Tibial nerve (tissue), 4 donors: ENCODE data around the gene PRPF40A. TPM values are rescaled to one million over a fixed set of nuclear protein-coding genes. Genes with fewer than 3 reads are reported as not detected.

Source experiments
- DNase-seq, 2 donors: peaks; one replicate each; pipeline ENCODE4 v3.0.0-alpha.2; 2019; ENCODE audit warnings: low spot score in 2 of 2
- H3K27ac ChIP-seq, 4 donors: fragments of 200-600 bp; sonication (generic) in 3 of 4; one replicate each; pipeline ENCODE4 v1.5.1; 2017 to 2019; ENCODE audit warnings: mild to moderate bottlenecking in 1 of 4
- H3K27me3 ChIP-seq, 2 donors: fragments of 200-600 bp; sonication (generic) in 1 of 2; one replicate each; pipeline versions ENCODE4 v1.5.1 to v1.6.0; 2017 to 2019
- H3K36me3 ChIP-seq, 3 donors: fragments of 200-600 bp; sonication (generic); one replicate each; pipeline ENCODE4 v1.5.1; 2018 to 2019
- H3K4me1 ChIP-seq, 4 donors: fragments of 200-600 bp; sonication (generic) in 3 of 4; one replicate each; pipeline ENCODE4 v1.5.1; 2017 to 2019
- H3K4me3 ChIP-seq, 4 donors: fragments of 200-600 bp; sonication (generic) in 3 of 4; one replicate each; pipeline ENCODE4 v1.5.1; 2017 to 2019; ENCODE audit warnings: mild to moderate bottlenecking in 1 of 4, moderate library complexity in 1 of 4
- H3K9me3 ChIP-seq, 4 donors: fragments of 200-600 bp; sonication (generic) in 3 of 4; one replicate each; pipeline ENCODE4 v1.5.1; 2017 to 2019
- CTCF ChIP-seq, 5 experiments: fragments of 200-600 bp in 3 of 5; fragments of 450-650 bp in 2 of 5; sonication (generic) in 3 of 5; IDR thresholded peaks; one replicate each; pipeline ENCODE4 v1.5.1; 2016 to 2019; ENCODE audit warnings: antibody characterized with exemption in 5 of 5, mild to moderate bottlenecking in 3 of 5, moderate library complexity in 2 of 5
- EP300 ChIP-seq, 2 donors: sonication (generic); formaldehyde crosslinking; IDR thresholded peaks; one replicate each; pipeline ENCODE4 v1.6.1; 2017; ENCODE audit warnings: antibody characterized with exemption in 2 of 2, mild to moderate bottlenecking in 1 of 2
- POLR2A ChIP-seq, 2 donors: fragments of 450-650 bp; IDR thresholded peaks; one replicate each; pipeline ENCODE4 v1.6.1; 2017; ENCODE audit warnings: antibody characterized with exemption in 2 of 2, mild to moderate bottlenecking in 2 of 2, moderate library complexity in 2 of 2
- WGBS, 2 donors: methylation state at CpG; one replicate each; pipeline ENCODE4 v1.1.5; 2018; 5-methylcytosine and 5-hydroxymethylcytosine counted together
- total RNA-seq, 4 donors: library from RNA; depleted of rRNA; stranded (reverse); fragments of >200 nt; gene quantifications; one replicate each; pipeline ENCODE4 v1.1.0, GENCODE V29; 2016

PRPF40A gene
- total RNA-seq, 4 donors from 2014 or later = 66.4 to 97.7 (median 77.6) TPM

- Histone ChIP-seq H3K27ac (peak overlapping the region in 2 of 4 donors; percentile 55 to 72), H3K27me3 (no peaks in the 10 kb centered on the region), H3K9me3 (no peaks in the 10 kb centered on the region), H3K36me3 (peaks cover 0 to 19% (median 0%) of the 10 kb centered on the region in 3 donors), H3K4me3 (peak overlapping the region in 2 of 4 donors; percentile 5 to 30), H3K4me1 (peaks cover 0 to 22% (median 0%) of the 10 kb centered on the region in 4 donors)
- DNase-seq = no peak
- TF ChIP-seq POLR2A (IDR thresholded peaks at IDR 0.05) = no peak
- no peak for TF ChIP-seq CTCF (IDR thresholded peaks at IDR 0.05)
- TF ChIP-seq EP300 (IDR thresholded peaks at IDR 0.05) = no peak
- 34 to 39% methylated on average over 8 of the region's 8 CpGs for WGBS, 2 donors
Observed at GRCh38 chr2:152694161-152694661, 23.1 kb downstream of the PRPF40A start.

DNA sequence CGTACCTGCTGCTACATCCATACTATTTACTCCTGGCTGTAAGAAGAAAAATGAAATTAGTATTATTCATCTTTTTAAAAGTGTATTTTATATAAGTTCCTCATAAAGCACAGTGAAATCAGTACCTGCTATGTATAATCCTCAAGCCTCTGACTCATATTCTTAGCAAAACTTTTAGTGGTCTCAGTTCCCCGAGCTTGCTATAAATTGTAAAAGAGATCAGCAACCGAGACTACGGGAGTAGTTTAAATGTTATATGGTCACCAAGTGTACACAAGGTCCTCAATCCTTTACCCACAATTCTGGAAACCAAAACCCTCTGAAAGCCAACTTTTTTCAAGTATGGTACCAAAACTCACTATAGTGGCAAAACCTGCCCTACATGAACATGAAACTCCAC, 24.2 kb downstream of the PRPF40A start:
- no peak for DNase-seq
- no peak for TF ChIP-seq CTCF (IDR thresholded peaks at IDR 0.05)
- TF ChIP-seq EP300 (IDR thresholded peaks at IDR 0.05) = no peak
- no peak for TF ChIP-seq POLR2A (IDR thresholded peaks at IDR 0.05)
- Histone ChIP-seq H3K4me1 (peaks cover 0 to 22% (median 2%) of the 10 kb centered on the region in 4 donors), H3K4me3 (no peak overlapping the region), H3K27ac (no peak overlapping the region), H3K27me3 (no peaks in the 10 kb centered on the region), H3K36me3 (peaks cover 0 to 19% (median 0%) of the 10 kb centered on the region in 3 donors), H3K9me3 (no peaks in the 10 kb centered on the region)
- 94 to 95% methylated on average over 4 of the region's 4 CpGs for WGBS, 2 donors

DNA sequence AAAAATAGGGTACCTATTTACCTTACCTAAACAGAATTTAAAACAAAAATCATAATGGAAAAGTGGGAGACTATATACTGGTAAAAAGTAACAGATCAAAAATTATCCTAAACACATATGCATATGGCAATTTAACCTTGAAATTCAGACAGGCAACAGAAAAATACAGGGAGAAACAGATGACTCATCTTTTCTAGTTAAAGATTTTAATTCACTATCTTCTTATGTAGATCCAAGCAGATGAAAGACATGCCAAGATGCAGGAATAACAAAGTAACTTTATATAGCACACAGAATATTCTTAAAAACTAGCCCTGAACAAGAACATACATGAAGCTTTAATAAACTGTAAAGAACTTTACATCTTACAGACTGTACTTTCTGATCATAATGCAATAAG, 30.9 kb downstream of the PRPF40A start:
- Histone ChIP-seq H3K4me3 (no peak overlapping the region), H3K36me3 (peaks cover 0 to 10% (median 0%) of the 10 kb centered on the region in 3 donors), H3K27me3 (no peaks in the 10 kb centered on the region), H3K27ac (no peak overlapping the region), H3K4me1 (peaks cover 0 to 4% (median 2%) of the 10 kb centered on the region in 4 donors), H3K9me3 (no peaks in the 10 kb centered on the region)
- DNase-seq = no peak
- no peak for TF ChIP-seq POLR2A (IDR thresholded peaks at IDR 0.05)

DNA sequence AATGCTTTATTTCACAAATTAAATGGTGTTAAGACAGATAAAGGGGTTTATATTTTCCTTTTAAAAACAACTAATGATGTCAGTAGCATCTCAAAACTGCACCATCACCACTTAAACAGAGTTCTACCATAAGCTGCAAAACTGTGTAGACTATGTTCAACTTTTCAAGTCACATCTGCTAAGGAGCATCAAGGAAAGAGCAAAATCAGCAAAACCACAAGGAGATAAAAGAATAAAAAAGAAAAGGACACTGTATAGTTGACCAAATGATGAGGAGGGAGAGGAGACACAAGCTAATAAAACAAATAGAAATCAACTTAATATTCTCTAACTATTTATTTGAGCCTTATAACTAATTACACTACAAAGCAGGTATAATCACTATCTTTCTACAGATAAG, 33.9 kb downstream of the PRPF40A start:
- H3K9me3 ChIP-seq = no peaks in the 10 kb centered on the region
- DNase-seq = no peak
- H3K4me3 ChIP-seq = no peak overlapping the region
- peaks cover 0 to 35% (median 6%) of the 10 kb centered on the region in 3 donors for H3K36me3 ChIP-seq
- no peak for TF ChIP-seq POLR2A (IDR thresholded peaks at IDR 0.05)
- TF ChIP-seq CTCF (IDR thresholded peaks at IDR 0.05) = no peak
- no peak for TF ChIP-seq EP300 (IDR thresholded peaks at IDR 0.05)
- H3K27me3 ChIP-seq = no peaks in the 10 kb centered on the region
- no peak overlapping the region for H3K27ac ChIP-seq
- peaks cover 0 to 4% (median 0%) of the 10 kb centered on the region in 4 donors for H3K4me1 ChIP-seq

GRCh38 chr2:152682663-152683062, 34.6 kb downstream of the PRPF40A start:
- no peak for TF ChIP-seq EP300 (IDR thresholded peaks at IDR 0.05)
- no peak for TF ChIP-seq CTCF (IDR thresholded peaks at IDR 0.05)
- no peak for TF ChIP-seq POLR2A (IDR thresholded peaks at IDR 0.05)
- no peaks in the 10 kb centered on the region for H3K27me3 ChIP-seq
- peaks cover 0 to 37% (median 6%) of the 10 kb centered on the region in 3 donors for H3K36me3 ChIP-seq
- 84 to 93% methylated on average over 9 of the region's 9 CpGs for WGBS, 2 donors
- no peak for DNase-seq
- H3K4me1 ChIP-seq = peaks cover 0 to 4% (median 0%) of the 10 kb centered on the region in 4 donors
- no peak overlapping the region for H3K4me3 ChIP-seq
- H3K27ac ChIP-seq = no peak overlapping the region
- H3K9me3 ChIP-seq = no peaks in the 10 kb centered on the region

DNA sequence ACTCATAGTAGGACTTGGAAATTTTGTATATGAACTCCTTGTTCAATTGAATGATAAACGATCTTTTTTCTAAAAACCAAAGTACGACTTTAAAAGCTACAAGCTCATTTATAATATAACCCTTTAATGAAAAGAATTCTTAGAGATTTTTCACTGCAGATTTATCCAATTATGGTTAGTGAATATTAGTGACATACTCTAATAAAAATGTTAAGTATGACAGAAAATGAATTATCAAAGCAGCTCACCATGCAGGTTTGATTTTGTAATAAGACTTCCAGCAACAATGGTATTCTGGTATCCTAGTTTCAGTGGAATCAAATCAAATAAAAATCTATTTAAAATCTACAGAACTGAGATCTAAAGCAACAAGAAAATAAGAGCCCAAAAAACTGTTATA, 38.5 kb downstream of the PRPF40A start:
- Histone ChIP-seq H3K27ac (no peak overlapping the region), H3K4me3 (no peak overlapping the region), H3K4me1 (no peaks in the 10 kb centered on the region), H3K27me3 (no peaks in the 10 kb centered on the region), H3K36me3 (peaks cover 3 to 59% (median 6%) of the 10 kb centered on the region in 3 donors), H3K9me3 (no peaks in the 10 kb centered on the region)
- 65 to 78% methylated on average over 2 of the region's 2 CpGs for WGBS, 2 donors
- TF ChIP-seq CTCF (IDR thresholded peaks at IDR 0.05) = no peak
- no peak for TF ChIP-seq POLR2A (IDR thresholded peaks at IDR 0.05)
- no peak for TF ChIP-seq EP300 (IDR thresholded peaks at IDR 0.05)
- DNase-seq = no peak
